ENCODE measurements around the gene CARNS1.

The CARNS1 gene, protein sequence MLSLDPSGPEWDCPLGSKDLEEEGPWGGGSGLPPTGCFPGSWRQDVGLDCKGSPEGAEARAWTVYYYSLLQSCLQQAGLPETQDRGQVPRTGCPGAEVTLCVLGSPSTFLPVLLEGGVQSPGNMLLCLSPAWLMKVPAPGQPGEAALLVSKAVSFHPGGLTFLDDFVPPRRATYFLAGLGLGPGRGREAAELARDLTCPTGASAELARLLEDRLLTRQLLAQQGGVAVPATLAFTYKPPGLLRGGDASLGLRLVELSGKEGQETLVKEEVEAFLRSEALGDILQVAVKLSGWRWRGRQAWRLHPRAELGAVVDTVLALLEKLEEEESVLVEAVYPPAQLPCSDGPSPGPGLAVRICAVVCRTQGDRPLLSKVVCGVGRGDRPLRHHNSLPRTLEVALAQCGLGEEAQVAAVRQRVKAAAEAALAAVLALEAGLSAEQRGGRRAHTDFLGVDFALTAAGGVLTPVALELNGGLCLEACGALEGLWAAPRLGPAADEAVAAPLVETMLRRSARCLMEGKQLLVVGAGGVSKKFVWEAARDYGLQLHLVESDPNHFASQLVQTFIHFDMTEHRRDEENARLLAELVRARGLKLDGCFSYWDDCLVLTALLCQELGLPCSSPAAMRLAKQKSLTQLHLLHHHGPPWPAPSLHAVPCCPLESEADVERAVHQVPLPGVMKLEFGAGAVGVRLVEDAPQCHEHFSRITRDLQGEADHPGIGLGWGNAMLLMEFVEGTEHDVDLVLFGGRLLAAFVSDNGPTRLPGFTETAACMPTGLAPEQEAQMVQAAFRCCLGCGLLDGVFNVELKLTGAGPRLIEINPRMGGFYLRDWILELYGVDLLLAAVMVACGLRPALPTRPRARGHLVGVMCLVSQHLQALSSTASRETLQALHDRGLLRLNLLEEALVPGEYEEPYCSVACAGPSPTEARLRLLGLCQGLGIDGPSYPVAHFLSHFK

DNA sequence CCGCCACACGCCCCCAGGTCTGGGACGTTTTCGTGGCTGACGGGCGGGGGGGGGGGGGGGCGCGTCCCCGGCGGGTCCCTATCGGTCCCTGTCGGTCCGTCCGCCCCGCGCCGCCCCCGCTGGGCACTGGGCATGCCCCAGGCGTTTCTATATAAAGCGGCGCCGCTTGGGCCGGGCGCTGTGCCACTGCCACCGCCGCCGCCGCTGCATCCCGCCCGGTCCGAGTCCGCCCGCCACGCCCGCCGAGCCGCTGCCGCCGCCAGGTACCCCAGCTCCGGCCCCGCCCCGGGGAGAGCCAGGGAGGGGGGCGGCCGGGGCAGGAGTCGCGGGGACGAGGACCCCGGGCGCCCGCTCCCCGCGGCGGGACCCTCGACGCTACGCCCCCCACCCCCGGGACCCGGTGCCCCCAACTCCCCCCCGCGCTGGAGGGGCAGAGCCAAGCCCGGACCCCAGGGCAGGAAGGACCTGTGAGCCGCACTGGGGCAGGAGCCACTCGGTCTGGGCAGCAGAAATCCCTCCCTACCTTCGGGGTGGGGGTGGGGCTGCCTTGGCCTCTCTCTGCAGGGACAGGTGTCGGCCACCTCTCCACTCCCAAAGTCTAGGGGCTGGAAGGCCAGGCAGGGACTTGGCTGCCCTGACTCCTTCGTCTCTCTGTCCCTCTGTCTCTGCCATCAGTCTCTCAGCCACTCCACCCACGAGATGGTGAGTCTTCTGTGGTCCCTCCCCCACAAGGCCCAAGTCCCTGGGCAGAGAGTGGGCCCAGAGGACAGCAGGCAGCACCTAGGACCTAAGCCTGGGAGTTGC is at the start of gene CARNS1:
TSS of gene CARNS1 (plus strand) at position 178 of the 804 bp plus-strand sequence. CDS start at position 700, 522 bp downstream.
- DNase-seq (ENCODE audit: low read depth in 2 of 2), result no peak

DNA sequence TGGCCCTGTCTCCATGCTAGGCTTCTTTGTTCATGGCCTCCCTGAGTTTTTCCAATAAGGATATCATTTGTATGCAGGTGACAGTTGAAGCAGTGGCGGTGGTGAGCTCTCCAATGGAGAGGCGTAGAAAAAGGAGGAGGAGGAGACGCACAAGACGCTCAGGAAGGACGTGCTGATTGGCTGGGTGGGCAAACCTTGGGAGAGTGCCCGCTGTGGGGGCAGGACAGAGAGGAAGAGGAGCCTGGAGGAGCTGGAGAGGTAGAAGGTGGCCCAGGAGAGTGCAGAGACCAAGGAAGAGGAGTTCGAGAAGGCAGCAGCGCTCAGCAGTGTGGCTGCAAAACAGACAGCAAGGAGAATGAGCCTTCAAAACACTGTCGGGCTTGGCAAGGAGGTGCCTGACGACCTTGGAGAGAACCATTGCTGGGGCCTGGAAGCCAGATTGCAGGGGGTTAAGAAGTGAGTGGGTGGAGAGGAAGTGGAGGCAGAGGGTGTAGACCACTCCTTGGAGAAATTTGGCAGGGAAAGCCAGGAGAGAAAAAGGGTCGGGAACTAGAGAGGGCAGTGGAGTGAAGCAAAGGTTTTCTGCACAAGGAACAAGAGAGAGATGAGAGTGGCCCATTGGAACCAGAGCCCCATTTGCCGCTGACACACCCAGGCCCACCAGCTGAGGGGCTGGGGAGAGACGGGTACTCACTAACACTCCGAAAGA is 49.6 kb upstream of the CARNS1 start:
- DNase-seq (ENCODE audit: low read depth in 2 of 2), result no peak

- DNase-seq (ENCODE audit: low read depth in 2 of 2), result no peak
Observed at GRCh38 chr11:67366546-67366945, 48.9 kb upstream of the CARNS1 start.

DNA sequence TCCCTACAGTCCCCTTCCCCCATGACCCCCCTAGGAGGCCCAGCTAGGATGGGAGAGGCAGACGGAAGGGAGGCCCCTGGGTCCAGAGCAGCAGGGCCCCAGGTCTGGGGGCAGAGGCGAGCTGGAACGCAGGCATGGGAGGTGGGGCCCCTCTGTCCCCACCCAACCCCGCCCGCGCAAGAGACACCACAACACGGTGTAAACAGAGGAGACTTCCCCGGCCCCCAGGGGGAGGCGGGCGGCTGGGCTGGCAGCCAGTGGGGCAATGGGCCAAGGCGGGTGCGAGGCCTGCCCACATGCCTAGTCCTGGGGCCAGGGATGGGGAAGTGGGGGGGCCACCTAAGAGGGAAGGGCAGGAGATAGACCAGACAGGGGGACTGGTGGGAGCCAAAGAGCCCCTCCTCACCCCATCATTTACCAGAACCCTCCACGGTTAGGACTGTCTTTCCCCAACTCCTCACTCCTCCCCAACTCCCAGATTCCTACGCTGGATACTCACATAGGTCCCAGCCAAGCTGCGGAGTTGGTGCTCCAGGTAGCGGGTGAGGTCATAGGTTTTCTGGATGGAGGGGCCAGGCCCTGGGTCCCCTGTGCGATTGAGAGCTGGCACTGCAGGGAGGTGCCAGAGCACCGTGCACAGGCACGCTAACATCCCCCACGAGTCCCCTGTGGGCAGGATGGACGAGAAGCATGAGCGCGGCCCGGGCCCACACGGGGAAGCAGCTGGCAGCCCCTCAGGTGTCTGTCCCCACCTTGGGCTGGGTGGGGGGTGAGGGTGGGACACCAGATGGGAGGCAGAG is 48.3 kb upstream of the CARNS1 start:
- DNase-seq (ENCODE audit: low read depth in 2 of 2), result no peak

- DNase-seq (ENCODE audit: low read depth in 2 of 2), result no peak
Observed at GRCh38 chr11:67367761-67368227, 47.7 kb upstream of the CARNS1 start.

- DNase-seq (ENCODE audit: low read depth in 2 of 2), result no peak
Observed at GRCh38 chr11:67368621-67369020, 46.9 kb upstream of the CARNS1 start.

- DNase-seq (ENCODE audit: low read depth in 2 of 2), result no peak
Observed at GRCh38 chr11:67369275-67369674, 46.2 kb upstream of the CARNS1 start.

GRCh38 chr11:67369801-67370284 is 45.6 kb upstream of the CARNS1 start:
- no peak for DNase-seq (ENCODE audit: low read depth in 2 of 2)

DNA sequence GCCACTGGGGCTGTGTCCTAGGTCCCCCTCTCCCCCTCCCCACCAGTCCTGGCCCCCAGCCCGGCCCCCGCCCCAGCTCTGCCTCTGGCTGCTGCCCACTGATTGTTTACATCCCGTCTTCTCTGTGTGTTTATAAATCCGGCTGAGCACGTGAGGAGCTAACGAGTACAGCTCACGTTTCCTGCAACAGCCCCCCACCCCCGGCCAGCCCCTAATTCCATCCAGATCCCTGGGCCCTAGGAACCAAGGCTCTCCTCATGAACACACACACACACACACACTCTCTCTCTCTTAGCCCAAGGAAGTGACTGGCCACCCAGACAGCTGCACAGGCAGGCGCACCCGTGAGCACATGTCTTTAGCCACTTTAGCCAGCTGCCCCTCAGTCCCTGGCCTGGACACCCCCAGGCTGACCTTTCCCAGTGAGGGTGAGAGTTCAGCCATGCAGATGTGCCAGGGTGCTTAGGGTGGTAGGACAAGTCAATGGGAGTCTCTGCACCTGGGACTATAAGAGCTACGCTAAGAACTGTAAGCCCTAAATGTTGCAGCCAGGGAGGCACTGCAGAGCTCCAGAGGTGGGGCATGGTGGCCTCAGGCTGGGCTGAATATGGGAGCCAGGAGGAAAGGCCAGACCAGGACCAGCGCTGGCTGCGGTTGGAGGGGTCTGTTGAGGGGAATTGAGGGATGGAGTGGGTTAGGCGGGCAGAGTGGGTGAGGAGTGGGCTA is 45.0 kb upstream of the CARNS1 start:
- DNase-seq (ENCODE audit: low read depth in 2 of 2), result no peak

GRCh38 chr11:67371189-67371910 is 44.1 kb upstream of the CARNS1 start:
- DNase-seq (ENCODE audit: low read depth in 2 of 2), result no peak

DNA sequence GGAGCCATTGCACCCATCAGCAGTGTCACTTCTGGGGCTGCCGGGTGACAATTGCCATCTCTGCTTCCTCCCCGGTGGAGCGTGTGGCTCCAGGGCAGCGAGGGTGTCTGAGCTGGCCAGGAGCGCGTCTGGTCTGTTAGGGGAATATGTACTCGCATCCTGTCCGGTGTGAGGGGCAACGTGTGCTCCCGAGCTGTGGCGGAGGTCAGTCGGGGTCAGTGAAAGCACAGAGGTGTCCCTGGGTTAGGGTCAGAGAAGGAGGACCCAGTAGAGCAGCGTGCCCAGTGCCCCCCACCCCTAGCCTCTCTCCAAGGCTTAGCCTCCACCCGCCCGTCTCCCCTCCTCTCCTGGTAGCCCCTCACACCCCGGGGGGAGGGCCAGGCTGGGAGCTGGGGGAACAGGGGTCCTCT is 43.6 kb upstream of the CARNS1 start:
- no peak for DNase-seq (ENCODE audit: low read depth in 2 of 2)

GRCh38 chr11:67372321-67372992 is 43.0 kb upstream of the CARNS1 start:
- DNase-seq (ENCODE audit: low read depth in 2 of 2), result no peak

- DNase-seq (ENCODE audit: low read depth in 2 of 2), result no peak
Observed at GRCh38 chr11:67372993-67373647, 42.4 kb upstream of the CARNS1 start, which contains the start of gene CLCF1. CLCF1 (minus strand) TSS chr11:67373598; CDS start chr11:67373539, 59 bp downstream.

GRCh38 chr11:67373648-67374570 is 41.6 kb upstream of the CARNS1 start:
- peak; percentile 45 to 58 for DNase-seq (ENCODE audit: low read depth in 2 of 2)

DNA sequence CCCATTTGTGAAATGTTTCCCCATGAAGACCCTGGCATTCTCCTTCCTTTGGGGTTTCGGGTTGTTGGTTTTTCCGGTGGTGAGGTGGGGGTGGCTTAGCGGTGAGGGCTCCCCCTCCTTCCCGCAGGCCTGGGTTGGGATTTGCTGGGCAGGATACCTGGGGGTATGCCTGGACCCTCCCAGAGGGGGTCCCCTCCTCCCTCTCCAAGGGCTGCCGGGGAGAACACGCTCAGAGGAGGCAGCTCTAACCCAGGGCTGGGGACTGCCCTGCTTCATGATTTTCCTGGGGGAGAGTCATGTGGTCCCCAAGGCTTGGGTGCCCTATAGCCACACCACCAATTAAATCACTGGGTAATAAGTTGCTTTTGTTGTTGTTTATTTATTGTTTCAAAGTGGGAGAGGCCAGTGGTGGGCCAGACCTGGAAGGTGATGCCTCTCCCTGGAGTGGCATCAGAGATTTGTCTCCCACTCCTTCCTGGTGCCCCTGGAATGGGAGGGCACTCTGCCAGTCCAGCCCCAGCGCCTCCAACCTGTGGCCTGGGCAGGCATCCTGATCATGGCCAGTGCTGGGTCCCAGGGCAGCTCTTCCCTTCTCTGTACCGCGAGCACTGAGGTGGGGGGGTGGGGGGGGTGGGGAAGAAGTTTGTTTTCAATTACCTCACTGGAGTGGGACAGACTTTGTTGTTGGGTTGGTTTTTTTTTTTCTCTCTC is 40.8 kb upstream of the CARNS1 start:
- DNase-seq (ENCODE audit: low read depth in 2 of 2), result no peak
